Activated T-helper 2 cell treated with anti-CD3 and anti-CD28 coated beads, Interferon-gamma antibody, Interleukin-2, Interleukin-4, amounts not matched to agents 10 μg/mL and 5 μg/mL and 100 μg/mL, durations not matched to agents 14 hours and 24 hours and 36 hours (primary cell): ENCODE results near the gene GNG13. TPM values are rescaled to one million over a fixed set of nuclear protein-coding genes. Genes with fewer than 3 reads are reported as not detected.

Experiments used
- DNase-seq: peaks from one replicate; pipeline ENCODE4 v3.0.0; 2021; ENCODE audit warnings: low spot score
- H3K27ac Mint-ChIP-seq: one replicate; pipeline ENCODE4 v1.8.0; 2021; ENCODE audit warnings: mixed read lengths
- H3K27me3 Mint-ChIP-seq: one replicate; pipeline ENCODE4 v1.8.0; 2021; ENCODE audit warnings: low read depth, mixed read lengths
- H3K36me3 Mint-ChIP-seq: one replicate; pipeline ENCODE4 v1.8.0; 2021; ENCODE audit warnings: low read depth, mixed read lengths
- H3K4me1 Mint-ChIP-seq: one replicate; pipeline ENCODE4 v1.8.0; 2021; ENCODE audit warnings: low read depth, mixed read lengths
- H3K4me3 Mint-ChIP-seq: one replicate; pipeline ENCODE4 v1.8.0; 2021; ENCODE audit warnings: low read depth, mild to moderate bottlenecking, moderate library complexity, mixed read lengths
- H3K9me3 Mint-ChIP-seq: one replicate; pipeline ENCODE4 v1.8.0; 2021; ENCODE audit warnings: mixed read lengths
- intact Hi-C: fragments of 100-400 bp; cut with micrococcal nuclease; formaldehyde crosslinking; loops from one replicate; pipeline ENCODE4 v1.15.1; 2023
- total RNA-seq: library from RNA; stranded (reverse); gene quantifications from 2 replicates; pipeline ENCODE4 v1.2.3, GENCODE V29; 2022

GNG13 gene
- total RNA-seq, 1 donor from 2014 or later: not detected

DNA sequence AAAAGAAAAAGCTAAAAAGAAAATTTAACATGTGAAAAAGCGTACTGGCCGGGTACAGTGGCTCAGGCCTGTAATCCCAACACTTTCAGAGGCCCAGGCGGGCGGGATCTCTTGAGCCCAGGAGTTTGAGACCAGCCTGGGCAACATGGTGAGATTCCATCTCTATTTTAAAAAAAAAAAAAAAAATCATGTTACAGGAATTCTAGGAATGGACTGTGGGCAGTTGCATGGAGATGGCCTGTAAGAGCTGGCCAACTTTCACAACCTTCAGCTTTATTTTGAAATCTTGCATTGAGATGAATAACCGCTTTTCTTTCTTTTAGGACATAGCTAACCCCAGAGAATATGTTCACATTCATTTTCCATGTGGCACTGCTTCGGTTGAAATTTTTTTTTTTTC is 51.5 kb downstream of the GNG13 start:
- intact Hi-C loops: no loop called here
- H3K36me3 Mint-ChIP-seq: no peaks in the 10 kb centered on the region
- no peaks in the 10 kb centered on the region for H3K4me1 Mint-ChIP-seq
- no peak for DNase-seq
- no peaks in the 10 kb centered on the region for H3K27me3 Mint-ChIP-seq
- no peak overlapping the region for H3K27ac Mint-ChIP-seq
- no peaks in the 10 kb centered on the region for H3K9me3 Mint-ChIP-seq
- no peak overlapping the region for H3K4me3 Mint-ChIP-seq

Other genes starting within 250 kb of the GNG13 start
- gene PRR35, start 240.3 kb downstream of the GNG13 start, total RNA-seq: not detected in 2 replicates
- 1.1 and 1.3 TPM in 2 replicates for gene NHLRC4, start 233.7 kb downstream of the GNG13 start, total RNA-seq
- gene PIGQ, start 230.8 kb downstream of the GNG13 start, total RNA-seq: 43.4 and 44.9 TPM in 2 replicates
- 13.4 and 16.2 TPM in 2 replicates for gene RAB40C, start 210.7 kb downstream of the GNG13 start, total RNA-seq
- gene WFIKKN1, start 169.7 kb downstream of the GNG13 start, total RNA-seq: 0.32 and 0.57 TPM in 2 replicates
- 128 and 131 TPM in 2 replicates for gene METTL26, start 164.4 kb downstream of the GNG13 start, total RNA-seq
- gene MCRIP2, start 158.9 kb downstream of the GNG13 start, total RNA-seq: 62.6 and 63.1 TPM in 2 replicates
- 73.7 and 77.2 TPM in 2 replicates for gene WDR90, start 151.4 kb downstream of the GNG13 start, total RNA-seq
- 156 and 158 TPM in 2 replicates for gene RHOT2, start 132.6 kb downstream of the GNG13 start, total RNA-seq
- gene RHBDL1, start 125.1 kb downstream of the GNG13 start, total RNA-seq: 1.3 and 1.4 TPM in 2 replicates
- gene STUB1, start 120.3 kb downstream of the GNG13 start, total RNA-seq: 84.1 and 91.2 TPM in 2 replicates
- gene JMJD8, start 116.4 kb downstream of the GNG13 start, total RNA-seq: 48.8 and 52.9 TPM in 2 replicates
- gene WDR24, start 110.3 kb downstream of the GNG13 start, total RNA-seq: 19.0 and 20.9 TPM in 2 replicates
- 5.8 and 6.4 TPM in 2 replicates for gene FBXL16, start 94.9 kb downstream of the GNG13 start, total RNA-seq
- 30.0 and 31.7 TPM in 2 replicates for gene METRN, start 85.6 kb downstream of the GNG13 start, total RNA-seq
- 52.8 and 54.4 TPM in 2 replicates for gene ANTKMT, start 79.6 kb downstream of the GNG13 start, total RNA-seq
- gene CCDC78, start 74.3 kb downstream of the GNG13 start, total RNA-seq: 7.3 and 8.3 TPM in 2 replicates
- 18.5 and 21.4 TPM in 2 replicates for gene HAGHL, start 73.6 kb downstream of the GNG13 start, total RNA-seq
- 42.8 and 43.4 TPM in 2 replicates for gene CIAO3, start 59.7 kb downstream of the GNG13 start, total RNA-seq
- not detected in 2 replicates for gene MSLN, start 40.0 kb downstream of the GNG13 start, total RNA-seq
- gene RPUSD1, start 12.4 kb downstream of the GNG13 start, total RNA-seq: 35.1 and 35.3 TPM in 2 replicates
- gene CHTF18, start 12.1 kb downstream of the GNG13 start, total RNA-seq: 108 and 119 TPM in 2 replicates
- gene LMF1, start 170.2 kb upstream of the GNG13 start, total RNA-seq: 14.0 and 14.3 TPM in 2 replicates
- 0.78 and 1.2 TPM in 2 replicates for gene SOX8, start 181.0 kb upstream of the GNG13 start, total RNA-seq